OCI-LY1 (cell line): ENCODE measurements around the gene FAM161A.

Experiments
- H2AFZ ChIP-seq: fragments of 200-600 bp; sonication (generic), shearing (Covaris generic); 2 replicates; pipeline ENCODE4 v1.6.0; 2014; ENCODE audit warnings: antibody characterized with exemption, mild to moderate bottlenecking, low read length
- H3F3A ChIP-seq: fragments of 200-600 bp; sonication (generic), shearing (Covaris generic); 2 replicates; pipeline ENCODE4 v1.6.0; 2014; ENCODE audit warnings: mild to moderate bottlenecking, antibody characterized with exemption, low read length, moderate library complexity; ENCODE audit not compliant: insufficient read depth
- H3K27ac ChIP-seq: fragments of 200-600 bp; sonication (generic); 2 replicates; pipeline ENCODE4 v1.5.1; 2014; ENCODE audit warnings: low read length, mixed run types, mild to moderate bottlenecking, low read depth; ENCODE audit not compliant: poor library complexity, severe bottlenecking
- H3K27me3 ChIP-seq: fragments of 200-600 bp; sonication (generic); 2 replicates; pipeline ENCODE4 v1.6.0; 2014; ENCODE audit warnings: antibody characterized with exemption, mild to moderate bottlenecking, low read length, moderate library complexity; ENCODE audit not compliant: insufficient read depth
- H3K36me3 ChIP-seq: fragments of 200-600 bp; sonication (generic); 2 replicates; pipeline ENCODE4 v1.6.1; 2014; ENCODE audit warnings: mild to moderate bottlenecking, antibody characterized with exemption, low read length, moderate library complexity, mixed read lengths; ENCODE audit not compliant: insufficient read depth
- H3K4me1 ChIP-seq: fragments of 200-600 bp; sonication (generic); 2 replicates; pipeline ENCODE4 v1.5.1; 2014; ENCODE audit warnings: mild to moderate bottlenecking, low read length, moderate library complexity; ENCODE audit not compliant: insufficient read depth, severe bottlenecking
- H3K4me2 ChIP-seq: fragments of 200-600 bp; sonication (generic), shearing (Covaris generic); 2 replicates; pipeline ENCODE4 v1.6.1; 2014; ENCODE audit warnings: low read length
- H3K4me3 ChIP-seq: fragments of 200-600 bp; sonication (generic); 2 replicates; pipeline ENCODE4 v1.5.1; 2014; ENCODE audit warnings: low read length, low read depth, mild to moderate bottlenecking, mixed read lengths; ENCODE audit not compliant: poor library complexity, severe bottlenecking
- H3K79me2 ChIP-seq: fragments of 200-600 bp; shearing (Covaris generic); 2 replicates; pipeline ENCODE4 v1.6.1; 2016; ENCODE audit warnings: mixed run types, low read length, mixed read lengths; ENCODE audit not compliant: insufficient read depth
- H3K9ac ChIP-seq: fragments of 200-600 bp; sonication (generic), shearing (Covaris generic); 2 replicates; pipeline ENCODE4 v1.6.1; 2014; ENCODE audit warnings: mild to moderate bottlenecking, low read length, mixed read lengths
- H3K9me2 ChIP-seq: fragments of 200-600 bp; sonication (generic), shearing (Covaris generic); 2 replicates; pipeline ENCODE4 v1.6.1; 2014; ENCODE audit warnings: low read depth, mild to moderate bottlenecking, low read length, mixed read lengths
- H3K9me3 ChIP-seq: fragments of 200-600 bp; shearing (Covaris generic); 2 replicates; pipeline ENCODE4 v1.6.1; 2014; ENCODE audit warnings: low read length, mixed read lengths
- H4K20me1 ChIP-seq: fragments of 200-600 bp; sonication (generic), shearing (Covaris generic); 2 replicates; pipeline ENCODE4 v1.6.0; 2016; ENCODE audit warnings: mild to moderate bottlenecking, low read length; ENCODE audit not compliant: insufficient read depth
- EZH2 ChIP-seq: fragments of 200-600 bp; sonication (generic), shearing (Covaris generic); IDR thresholded peaks from 2 replicates; pipeline ENCODE4 v1.8.0; 2017; ENCODE audit warnings: borderline replicate concordance, mixed run types, mild to moderate bottlenecking, antibody characterized with exemption, low read length, moderate library complexity, mixed read lengths
- TF ChIP-seq, protein P1 (sequence below): fragments of 200-600 bp; sonication (generic), shearing (Covaris generic); IDR thresholded peaks from 2 replicates; pipeline ENCODE4 v1.5.1; 2017; ENCODE audit warnings: mild to moderate bottlenecking, antibody characterized with exemption, low read length, moderate library complexity, mixed read lengths

FAM161A gene

DNA sequence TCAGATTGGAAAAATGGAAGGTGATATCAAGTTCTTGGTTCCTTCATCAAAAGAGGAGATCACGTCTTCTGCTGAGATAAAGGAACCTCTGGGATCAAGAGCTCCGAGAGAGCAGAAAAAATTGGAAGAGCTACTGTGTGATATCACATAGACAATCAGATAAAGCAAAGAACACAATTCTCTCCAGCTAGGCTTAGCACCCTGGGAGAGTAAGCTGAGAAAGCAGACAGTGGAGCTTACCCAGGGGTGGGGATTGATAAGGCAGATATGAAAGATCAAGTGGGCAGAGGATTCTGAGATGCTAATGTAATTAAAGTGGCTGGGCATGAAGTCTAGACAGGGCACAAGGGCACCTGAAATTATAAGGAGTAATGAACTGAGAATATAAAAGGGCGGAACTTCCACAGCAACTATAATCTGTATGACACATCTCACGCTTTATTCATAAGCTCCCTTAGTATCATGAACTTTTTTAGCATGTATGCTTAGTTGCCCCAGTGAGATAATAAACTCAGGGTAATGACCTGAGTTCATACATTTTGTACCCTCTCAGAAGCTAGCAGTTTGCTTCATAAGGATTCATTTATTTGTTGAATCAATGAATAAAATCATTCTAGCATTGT, 65.8 kb downstream of the FAM161A start:
- H3K79me2 ChIP-seq: no peaks in the 10 kb centered on the region
- H3K9me3 ChIP-seq: no peaks in the 10 kb centered on the region
- no peaks in the 10 kb centered on the region for H3K27me3 ChIP-seq
- H3K4me2 ChIP-seq: no peak overlapping the region
- H3K4me1 ChIP-seq: no peaks in the 10 kb centered on the region
- H4K20me1 ChIP-seq: no peaks in the 10 kb centered on the region
- H3K9me2 ChIP-seq: no peaks in the 10 kb centered on the region
- no peak overlapping the region for H3K4me3 ChIP-seq
- H3K36me3 ChIP-seq: no peaks in the 10 kb centered on the region
- TF ChIP-seq EZH2: no peak
- TF ChIP-seq, protein P1, sequence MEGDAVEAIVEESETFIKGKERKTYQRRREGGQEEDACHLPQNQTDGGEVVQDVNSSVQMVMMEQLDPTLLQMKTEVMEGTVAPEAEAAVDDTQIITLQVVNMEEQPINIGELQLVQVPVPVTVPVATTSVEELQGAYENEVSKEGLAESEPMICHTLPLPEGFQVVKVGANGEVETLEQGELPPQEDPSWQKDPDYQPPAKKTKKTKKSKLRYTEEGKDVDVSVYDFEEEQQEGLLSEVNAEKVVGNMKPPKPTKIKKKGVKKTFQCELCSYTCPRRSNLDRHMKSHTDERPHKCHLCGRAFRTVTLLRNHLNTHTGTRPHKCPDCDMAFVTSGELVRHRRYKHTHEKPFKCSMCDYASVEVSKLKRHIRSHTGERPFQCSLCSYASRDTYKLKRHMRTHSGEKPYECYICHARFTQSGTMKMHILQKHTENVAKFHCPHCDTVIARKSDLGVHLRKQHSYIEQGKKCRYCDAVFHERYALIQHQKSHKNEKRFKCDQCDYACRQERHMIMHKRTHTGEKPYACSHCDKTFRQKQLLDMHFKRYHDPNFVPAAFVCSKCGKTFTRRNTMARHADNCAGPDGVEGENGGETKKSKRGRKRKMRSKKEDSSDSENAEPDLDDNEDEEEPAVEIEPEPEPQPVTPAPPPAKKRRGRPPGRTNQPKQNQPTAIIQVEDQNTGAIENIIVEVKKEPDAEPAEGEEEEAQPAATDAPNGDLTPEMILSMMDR: no peak
- no peak overlapping the region for H3K27ac ChIP-seq
- no peak overlapping the region for H3K9ac ChIP-seq
- no peak overlapping the region for H2AFZ ChIP-seq
- no peaks in the 10 kb centered on the region for H3F3A ChIP-seq

DNA sequence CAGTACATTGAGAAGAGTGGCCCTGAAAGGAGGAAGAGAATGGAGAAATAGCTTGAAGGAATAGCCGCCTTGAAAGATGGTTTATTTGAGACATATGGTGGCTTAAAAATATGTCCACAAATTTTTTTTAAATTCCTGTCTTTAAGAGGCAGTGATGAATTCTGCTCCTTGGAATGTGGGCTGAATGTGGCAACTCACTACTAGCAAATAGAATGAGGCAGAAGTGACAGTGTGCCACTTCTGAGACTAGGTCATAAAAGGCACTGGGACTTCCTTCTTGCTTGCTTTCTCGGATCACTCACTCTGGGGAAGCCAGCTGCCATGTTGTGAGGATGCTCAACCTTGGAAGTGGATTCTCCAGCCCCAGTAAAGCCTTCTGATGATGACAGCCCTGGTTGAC, 67.0 kb downstream of the FAM161A start:
- H3K9me2 ChIP-seq: no peaks in the 10 kb centered on the region
- H3K4me2 ChIP-seq: no peak overlapping the region
- H4K20me1 ChIP-seq: no peaks in the 10 kb centered on the region
- no peak overlapping the region for H2AFZ ChIP-seq
- H3K36me3 ChIP-seq: no peaks in the 10 kb centered on the region
- no peaks in the 10 kb centered on the region for H3K9me3 ChIP-seq
- no peak overlapping the region for H3K9ac ChIP-seq
- TF ChIP-seq, protein P1: no peak
- no peak for TF ChIP-seq EZH2
- no peaks in the 10 kb centered on the region for H3F3A ChIP-seq
- H3K79me2 ChIP-seq: no peaks in the 10 kb centered on the region
- no peak overlapping the region for H3K27ac ChIP-seq
- no peaks in the 10 kb centered on the region for H3K27me3 ChIP-seq
- H3K4me1 ChIP-seq: no peaks in the 10 kb centered on the region
- no peak overlapping the region for H3K4me3 ChIP-seq

DNA sequence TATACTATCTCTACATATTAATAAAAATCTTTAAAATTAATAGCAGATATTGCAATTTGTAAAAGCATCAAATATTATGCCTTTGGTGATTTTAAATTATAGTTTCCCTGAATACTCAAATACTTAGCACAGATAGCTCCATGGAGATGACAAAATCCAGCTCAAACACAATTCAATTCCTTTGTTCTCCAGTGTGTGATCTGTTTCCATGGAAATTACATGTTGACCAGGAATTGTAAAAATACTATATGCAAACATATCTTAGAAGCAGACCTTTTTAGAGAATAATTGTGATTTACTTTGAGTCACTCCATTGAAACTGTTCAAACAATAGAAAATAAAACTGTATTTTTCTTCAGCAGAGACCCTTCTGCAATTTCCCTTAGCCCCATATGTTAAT, 68.3 kb downstream of the FAM161A start:
- Histone ChIP-seq H3K4me1 (no peaks in the 10 kb centered on the region), H3K4me3 (no peak overlapping the region), H3K79me2 (no peaks in the 10 kb centered on the region), H3K9me2 (no peaks in the 10 kb centered on the region), H3K9ac (no peak overlapping the region), H3K9me3 (0 out of 2 replicates have a peak, but pooled peaks cover 3% of the 10 kb centered on the region), H3K27ac (no peak overlapping the region), H2AFZ (no peak overlapping the region), H4K20me1 (no peaks in the 10 kb centered on the region), H3K4me2 (no peak overlapping the region), H3F3A (no peaks in the 10 kb centered on the region), H3K27me3 (no peaks in the 10 kb centered on the region), H3K36me3 (no peaks in the 10 kb centered on the region)
- TF ChIP-seq EZH2: no peak
- TF ChIP-seq, protein P1: no peak
